Ovary (tissue), 9 donors: ENCODE results near the gene EIF2B5. TPM values are rescaled to one million over a fixed set of nuclear protein-coding genes. Genes with fewer than 3 reads are reported as not detected.
"Not testable (repeated sequence)": the region's sequence is repeated elsewhere in the genome, so short reads cannot be mapped to it uniquely, and the experiment has no call there.

Source experiments
- DNase-seq, 5 donors: peaks; one replicate each; pipeline ENCODE4 v3.0.0-alpha.2; 2019 to 2020
- H3K27ac ChIP-seq, 2 donors: fragments of 200-600 bp; one replicate each; pipeline versions ENCODE4 v1.5.1 to v1.8.0; 2019 to 2022
- H3K27me3 ChIP-seq: fragments of 200-600 bp; one replicate; pipeline ENCODE4 v1.8.0; 2022
- H3K36me3 ChIP-seq: fragments of 200-600 bp; sonication (generic); one replicate; pipeline ENCODE4 v1.5.1; 2019
- H3K4me1 ChIP-seq: one replicate; pipeline ENCODE4 v1.8.1; 2013; ENCODE audit warnings: mild to moderate bottlenecking, moderate library complexity; ENCODE audit not compliant: insufficient read depth
- H3K4me3 ChIP-seq: fragments of 200-600 bp; sonication (generic); one replicate; pipeline ENCODE4 v1.5.1; 2017
- H3K9me3 ChIP-seq, 2 donors: fragments of 200-600 bp in 1 of 2; sonication (generic) in 1 of 2; one replicate each; pipeline versions ENCODE4 v1.5.1 to v1.8.1; 2013 to 2019; ENCODE audit warnings: mild to moderate bottlenecking in 1 of 2, moderate library complexity in 1 of 2
- EP300 ChIP-seq: sonication (generic); formaldehyde crosslinking; IDR thresholded peaks from one replicate; pipeline ENCODE4 v1.6.1; 2017; ENCODE audit warnings: antibody characterized with exemption
- POLR2A ChIP-seq: fragments of 450-650 bp; IDR thresholded peaks from one replicate; pipeline ENCODE4 v1.6.1; 2017; ENCODE audit warnings: antibody characterized with exemption, mild to moderate bottlenecking, moderate library complexity
- WGBS, 3 donors: extraction: QIAGEN DNeasy Blood & Tissue Kit in 1 of 3; methylation state at CpG; one replicate each; pipeline versions ENCODE4 v1.1.5 to v1.1.7; 2013 to 2017; 5-methylcytosine and 5-hydroxymethylcytosine counted together
- intact Hi-C, 4 donors: fragments of 100-400 bp; cut with DNase I; formaldehyde crosslinking; loops; one replicate each; pipeline versions ENCODE4 v1.11.0 to v1.15.1; 2022 to 2023
- polyA plus RNA-seq, 2 donors: library from polyadenylated mRNA; stranded (reverse); fragments of 200-250 nt in 1 of 2; fragments of 350-450 nt in 1 of 2; fragmentation: Illumina TruSeq in 1 of 2; extraction: RNeasy Lipid Tissue Mini Kit (QIAGEN cat#74804) in 1 of 2; gene quantifications; one replicate each; pipeline ENCODE4 v1.2.3, GENCODE V29; 2013 to 2014
- total RNA-seq, 7 donors: library from RNA; depleted of rRNA in 2 of 7; stranded (reverse); fragments of >200 nt in 2 of 7; fragmentation: NEBNext Ultra II Directional in 3 of 7; extraction: Animal tissue kit (Norgen Biotek cat#: 25700) in 3 of 7; gene quantifications; one replicate each; pipeline versions ENCODE4 v1.1.0 to v1.2.4, GENCODE V29; 2016 to 2023
- TF ChIP-seq, protein P1 (sequence below), 3 donors: fragments of 450-650 bp in 2 of 3; fragments of 200-600 bp in 1 of 3; IDR thresholded peaks; one replicate each; pipeline versions ENCODE4 v1.5.1 to v1.8.0; 2016 to 2022; ENCODE audit warnings: antibody characterized with exemption in 3 of 3, mild to moderate bottlenecking in 1 of 3
- donor health status: DM: no; HTN: no; CAD: no; lungs with moderate emphysema.
- donor health status: DM: no; HTN: no; CAD: no.
- donor health status: Bipolar disorder and iron deficiency.
- donor health status: DM: yes; HTN: yes; CAD: no.
- donor health status: DM: no; HTN: no; CAD: no.
- donor health status: DM: yes; HTN: yes; CAD: no.

The EIF2B5 gene
- total and polyA plus RNA-seq, 9 donors: 18.6 to 42.4 (median 28.7) TPM

DNA sequence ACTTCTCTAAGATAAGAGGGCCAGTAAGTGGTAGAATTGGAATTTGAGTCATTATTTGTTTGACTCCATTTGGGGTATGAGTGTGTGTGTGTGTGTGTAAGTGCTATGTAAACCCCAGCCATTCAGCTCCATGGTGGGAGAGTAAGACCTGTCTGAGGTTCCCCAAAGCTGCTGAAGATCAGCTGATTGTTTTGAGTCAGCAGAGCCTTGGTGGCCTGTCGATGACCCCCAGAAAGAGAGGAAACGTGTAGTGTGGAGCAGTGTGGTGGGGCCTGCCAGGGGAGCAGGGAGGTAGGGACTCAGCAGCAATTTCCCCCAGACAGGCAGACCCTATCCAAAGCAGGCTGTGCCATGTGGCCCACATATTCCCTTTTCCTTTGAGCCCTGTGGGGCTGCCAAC, 25.3 kb downstream of the EIF2B5 start:
- H3K4me3 ChIP-seq: no peak overlapping the region
- H3K27ac ChIP-seq: no peak overlapping the region
- DNase-seq: no peak
- TF ChIP-seq, protein P1, sequence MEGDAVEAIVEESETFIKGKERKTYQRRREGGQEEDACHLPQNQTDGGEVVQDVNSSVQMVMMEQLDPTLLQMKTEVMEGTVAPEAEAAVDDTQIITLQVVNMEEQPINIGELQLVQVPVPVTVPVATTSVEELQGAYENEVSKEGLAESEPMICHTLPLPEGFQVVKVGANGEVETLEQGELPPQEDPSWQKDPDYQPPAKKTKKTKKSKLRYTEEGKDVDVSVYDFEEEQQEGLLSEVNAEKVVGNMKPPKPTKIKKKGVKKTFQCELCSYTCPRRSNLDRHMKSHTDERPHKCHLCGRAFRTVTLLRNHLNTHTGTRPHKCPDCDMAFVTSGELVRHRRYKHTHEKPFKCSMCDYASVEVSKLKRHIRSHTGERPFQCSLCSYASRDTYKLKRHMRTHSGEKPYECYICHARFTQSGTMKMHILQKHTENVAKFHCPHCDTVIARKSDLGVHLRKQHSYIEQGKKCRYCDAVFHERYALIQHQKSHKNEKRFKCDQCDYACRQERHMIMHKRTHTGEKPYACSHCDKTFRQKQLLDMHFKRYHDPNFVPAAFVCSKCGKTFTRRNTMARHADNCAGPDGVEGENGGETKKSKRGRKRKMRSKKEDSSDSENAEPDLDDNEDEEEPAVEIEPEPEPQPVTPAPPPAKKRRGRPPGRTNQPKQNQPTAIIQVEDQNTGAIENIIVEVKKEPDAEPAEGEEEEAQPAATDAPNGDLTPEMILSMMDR (IDR thresholded peaks at IDR 0.05): no peak
- TF ChIP-seq POLR2A (no peak), EP300 (no peak)
- H3K27me3 ChIP-seq: no peaks in the 10 kb centered on the region
- H3K9me3 ChIP-seq: no peaks in the 10 kb centered on the region
- H3K36me3 ChIP-seq: no peaks in the 10 kb centered on the region
- peaks cover 11% of the 10 kb centered on the region for H3K4me1 ChIP-seq
- intact Hi-C loops: no loop called here
- WGBS, 3 donors: 10 to 23% (median 11%) methylated on average over 2 of the region's 2 CpGs

- H3K27me3 ChIP-seq, H3K9me3 ChIP-seq, H3K4me1 ChIP-seq, H3K4me3 ChIP-seq, H3K27ac ChIP-seq, DNase-seq, intact Hi-C loops, H3K36me3 ChIP-seq: not testable (repeated sequence)
- whole genome bisulfite sequencing, 3 donors: 67 to 80% (median 75%) methylated on average over 8 of the region's 8 CpGs
These were observed 27.5 kb downstream of the EIF2B5 start for GRCh38 chr3:184162571-184163070.

- Histone ChIP-seq H3K4me1 (peaks cover 8% of the 10 kb centered on the region), H3K27me3 (no peaks in the 10 kb centered on the region), H3K4me3 (no peak overlapping the region), H3K27ac (no peak overlapping the region), H3K36me3 (no peaks in the 10 kb centered on the region), H3K9me3 (no peaks in the 10 kb centered on the region)
- intact Hi-C loops: no loop called here
- no peak for DNase-seq
- 90 to 93% (median 91%) methylated on average over 16 of the region's 16 CpGs for WGBS, 3 donors
- TF ChIP-seq, protein P1 (IDR thresholded peaks at IDR 0.05): no peak
- TF ChIP-seq EP300: no peak
- no peak for TF ChIP-seq POLR2A
These were observed 29.6 kb downstream of the EIF2B5 start for GRCh38 chr3:184164648-184165330.

- intact Hi-C loops: no loop called here
- 92 to 96% (median 94%) methylated on average over 3 of the region's 3 CpGs for WGBS, 3 donors
- H3K27ac ChIP-seq: no peak overlapping the region
- H3K4me1 ChIP-seq: peaks cover 6% of the 10 kb centered on the region
- H3K9me3 ChIP-seq: no peaks in the 10 kb centered on the region
- TF ChIP-seq POLR2A (no peak), EP300 (no peak)
- TF ChIP-seq, protein P1 (IDR thresholded peaks at IDR 0.05): no peak
- H3K36me3 ChIP-seq: no peaks in the 10 kb centered on the region
- no peaks in the 10 kb centered on the region for H3K27me3 ChIP-seq
- no peak overlapping the region for H3K4me3 ChIP-seq
- DNase-seq: no peak
These were observed 30.4 kb downstream of the EIF2B5 start for GRCh38 chr3:184165543-184165942.

GRCh38 chr3:184166671-184167070, 31.5 kb downstream of the EIF2B5 start:
- DNase-seq: no peak
- no peak overlapping the region for H3K27ac ChIP-seq
- H3K36me3 ChIP-seq: no peaks in the 10 kb centered on the region
- H3K4me1 ChIP-seq: peaks cover 1% of the 10 kb centered on the region
- WGBS, 3 donors: 91 to 93% (median 91%) methylated on average over 6 of the region's 6 CpGs
- no peak overlapping the region for H3K4me3 ChIP-seq
- intact Hi-C loops: no loop called here
- H3K27me3 ChIP-seq: no peaks in the 10 kb centered on the region
- H3K9me3 ChIP-seq: no peaks in the 10 kb centered on the region
- TF ChIP-seq POLR2A (no peak), EP300 (no peak)
- TF ChIP-seq, protein P1 (IDR thresholded peaks at IDR 0.05): no peak
